ENCODE data around the gene ITPRIP.

The ITPRIP gene

GRCh38 chr10:104277785-104278184 lies 60.5 kb downstream of the ITPRIP start:
- DNase-seq (ENCODE audit: low read depth, low spot score) = no peak
- ChIA-PET POLR2A (no interaction called here), CTCF (interaction anchor here (0.6 to 12.9 kb wide), 6 partner anchors 8 to 390 kb away, joined by 3 to 557 read pairs (median 4); partner anchors contain the start of gene CFAP58)
- H3K4me3 ChIP-seq (ENCODE audit: low read depth, low read length) = no peak overlapping the region
- TF ChIP-seq CTCF (IDR thresholded peaks at IDR 0.05; ENCODE audit: insufficient read depth, low read length, missing control alignments) = no peak

GRCh38 chr10:104276192-104276591 lies 62.1 kb downstream of the ITPRIP start:
- ChIA-PET CTCF (interaction anchor here (0.9 to 12.9 kb wide), 13 partner anchors 13 to 231 kb away, joined by 3 to 557 read pairs (median 4); partner anchors contain the start of genes CFAP58 and ITPRIP), POLR2A (no interaction called here)
- no peak overlapping the region for H3K4me3 ChIP-seq (ENCODE audit: low read depth, low read length)
- no peak for DNase-seq (ENCODE audit: low read depth, low spot score)
- no peak for TF ChIP-seq CTCF (IDR thresholded peaks at IDR 0.05; ENCODE audit: insufficient read depth, low read length, missing control alignments)

GRCh38 chr10:104274762-104275721 lies 63.2 kb downstream of the ITPRIP start:
- DNase-seq (ENCODE audit: low read depth, low spot score) = no peak
- POLR2A ChIA-PET = interaction anchor here (1.1 to 2.3 kb wide), 5 partner anchors 18 to 76 kb away, joined by 4 to 14 read pairs (median 4); partner anchors contain the start of genes GSTO1 and ITPRIP
- CTCF ChIA-PET = interaction anchor here (0.7 to 12.9 kb wide), 33 partner anchors 9 to 389 kb away, joined by 3 to 557 read pairs (median 7); partner anchors contain the start of genes CFAP58, GSTO1, ITPRIP and SFR1
- peak overlapping the region; percentile 41 for H3K4me3 ChIP-seq (ENCODE audit: low read depth, low read length)
- TF ChIP-seq CTCF (IDR thresholded peaks at IDR 0.05; ENCODE audit: insufficient read depth, low read length, missing control alignments) = peak; percentile 92

GRCh38 chr10:104273899-104274575 lies 64.2 kb downstream of the ITPRIP start:
- POLR2A ChIA-PET = interaction anchor here (0.8 to 2.3 kb wide), 9 partner anchors 19 to 77 kb away, joined by 3 to 14 read pairs (median 4); partner anchors contain the start of genes GSTO1 and ITPRIP
- DNase-seq (ENCODE audit: low read depth, low spot score) = no peak
- CTCF ChIA-PET = interaction anchor here (0.6 to 12.9 kb wide), 36 partner anchors 8 to 561 kb away, joined by 3 to 557 read pairs (median 6); partner anchors contain the start of genes CFAP58, GSTO1, ITPRIP and SFR1
- TF ChIP-seq CTCF (IDR thresholded peaks at IDR 0.05; ENCODE audit: insufficient read depth, low read length, missing control alignments) = no peak
- no peak overlapping the region; the same call in 1 of the 2 replicates for H3K4me3 ChIP-seq (ENCODE audit: low read depth, low read length)

- no peak overlapping the region for H3K4me3 ChIP-seq (ENCODE audit: low read depth, low read length)
- ChIA-PET CTCF (interaction anchor here (1.1 to 12.9 kb wide), 16 partner anchors 11 to 387 kb away, joined by 3 to 557 read pairs (median 12); partner anchors contain the start of genes CFAP58 and GSTO1), POLR2A (interaction anchor here (0.8 to 2.3 kb wide), 7 partner anchors 18 to 78 kb away, joined by 3 to 14 read pairs (median 4); partner anchors contain the start of genes GSTO1 and ITPRIP)
- DNase-seq (ENCODE audit: low read depth, low spot score) = no peak
- TF ChIP-seq CTCF (IDR thresholded peaks at IDR 0.05; ENCODE audit: insufficient read depth, low read length, missing control alignments) = no peak
Measured at GRCh38 chr10:104273286-104273685, 65.0 kb downstream of the ITPRIP start.
